Peyer's patch (tissue), 4 donors: ENCODE data around the gene COL8A1. TPM values are rescaled to one million over a fixed set of nuclear protein-coding genes. Genes with fewer than 3 reads are reported as not detected.

ENCODE experiments used
- DNase-seq, 3 donors: peaks; one replicate each; pipeline ENCODE4 v3.0.0-alpha.2; 2017 to 2019
- H3K27ac ChIP-seq, 4 donors: fragments of 200-600 bp; sonication (generic); one replicate each; pipeline ENCODE4 v1.5.1; 2016 to 2019
- H3K27me3 ChIP-seq, 2 donors: fragments of 200-600 bp; sonication (generic); one replicate each; pipeline ENCODE4 v1.5.1; 2019
- H3K36me3 ChIP-seq, 3 donors: fragments of 200-600 bp; sonication (generic); one replicate each; pipeline ENCODE4 v1.5.1; 2016 to 2019
- H3K4me1 ChIP-seq, 4 donors: fragments of 200-600 bp; sonication (generic); one replicate each; pipeline ENCODE4 v1.5.1; 2016 to 2019
- H3K4me3 ChIP-seq, 4 donors: fragments of 200-600 bp; sonication (generic); 1 replicate in 3 of 4; 2 replicates in 1 of 4; pipeline ENCODE4 v1.5.1; 2016 to 2019; ENCODE audit warnings: mild to moderate bottlenecking in 1 of 4
- H3K9me3 ChIP-seq, 4 donors: fragments of 200-600 bp; sonication (generic); one replicate each; pipeline ENCODE4 v1.5.1; 2016 to 2019; ENCODE audit warnings: mild to moderate bottlenecking in 1 of 4
- POLR2A ChIP-seq, 2 donors: fragments of 450-650 bp; IDR thresholded peaks; one replicate each; pipeline ENCODE4 v1.5.1; 2017; ENCODE audit warnings: antibody characterized with exemption in 2 of 2, mild to moderate bottlenecking in 2 of 2, moderate library complexity in 2 of 2
- total RNA-seq, 4 donors: library from RNA; depleted of rRNA; stranded (reverse); fragments of >200 nt; gene quantifications; one replicate each; pipeline ENCODE4 v1.1.0, GENCODE V29; 2016
- TF ChIP-seq, protein P1 (sequence below), 6 experiments: fragments of 450-650 bp in 4 of 6; fragments of 200-600 bp in 2 of 6; sonication (generic) in 1 of 6; IDR thresholded peaks; one replicate each; pipeline ENCODE4 v1.5.1; 2017 to 2019; ENCODE audit warnings: antibody characterized with exemption in 6 of 6, mild to moderate bottlenecking in 3 of 6, moderate library complexity in 1 of 6

The COL8A1 gene
- total RNA-seq, 4 donors from 2014 or later, result 2.3 to 5.3 (median 3.3) TPM; not detected in 1

DNA sequence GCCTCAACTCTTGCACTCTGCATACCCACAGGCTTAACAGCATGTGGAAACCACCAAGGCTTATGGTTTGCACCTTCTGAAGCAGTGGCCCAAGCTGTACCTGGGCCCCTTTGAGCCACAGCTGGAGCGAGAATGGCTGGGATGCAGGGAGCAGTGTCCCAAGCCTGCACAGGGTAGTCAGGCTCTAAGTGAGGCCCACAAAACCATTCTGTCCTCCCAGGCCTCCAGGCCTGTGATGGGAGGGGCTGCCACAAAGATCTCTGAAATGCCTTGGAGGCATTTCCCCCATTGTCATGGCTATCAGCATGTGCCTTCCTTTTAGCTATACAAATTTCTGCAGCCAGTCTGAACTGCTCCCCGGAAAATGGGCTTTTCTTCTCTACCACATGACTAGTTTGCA is 166.8 kb downstream of the COL8A1 start:
- no peak for DNase-seq
- Histone ChIP-seq H3K36me3 (no peaks in the 10 kb centered on the region), H3K4me3 (no peak overlapping the region), H3K9me3 (peaks cover 0 to 12% (median 5%) of the 10 kb centered on the region in 4 donors), H3K4me1 (no peaks in the 10 kb centered on the region), H3K27me3 (no peaks in the 10 kb centered on the region), H3K27ac (no peak overlapping the region)
- TF ChIP-seq POLR2A (IDR thresholded peaks at IDR 0.05), result no peak
- TF ChIP-seq, protein P1, sequence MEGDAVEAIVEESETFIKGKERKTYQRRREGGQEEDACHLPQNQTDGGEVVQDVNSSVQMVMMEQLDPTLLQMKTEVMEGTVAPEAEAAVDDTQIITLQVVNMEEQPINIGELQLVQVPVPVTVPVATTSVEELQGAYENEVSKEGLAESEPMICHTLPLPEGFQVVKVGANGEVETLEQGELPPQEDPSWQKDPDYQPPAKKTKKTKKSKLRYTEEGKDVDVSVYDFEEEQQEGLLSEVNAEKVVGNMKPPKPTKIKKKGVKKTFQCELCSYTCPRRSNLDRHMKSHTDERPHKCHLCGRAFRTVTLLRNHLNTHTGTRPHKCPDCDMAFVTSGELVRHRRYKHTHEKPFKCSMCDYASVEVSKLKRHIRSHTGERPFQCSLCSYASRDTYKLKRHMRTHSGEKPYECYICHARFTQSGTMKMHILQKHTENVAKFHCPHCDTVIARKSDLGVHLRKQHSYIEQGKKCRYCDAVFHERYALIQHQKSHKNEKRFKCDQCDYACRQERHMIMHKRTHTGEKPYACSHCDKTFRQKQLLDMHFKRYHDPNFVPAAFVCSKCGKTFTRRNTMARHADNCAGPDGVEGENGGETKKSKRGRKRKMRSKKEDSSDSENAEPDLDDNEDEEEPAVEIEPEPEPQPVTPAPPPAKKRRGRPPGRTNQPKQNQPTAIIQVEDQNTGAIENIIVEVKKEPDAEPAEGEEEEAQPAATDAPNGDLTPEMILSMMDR (IDR thresholded peaks at IDR 0.05), result no peak

DNA sequence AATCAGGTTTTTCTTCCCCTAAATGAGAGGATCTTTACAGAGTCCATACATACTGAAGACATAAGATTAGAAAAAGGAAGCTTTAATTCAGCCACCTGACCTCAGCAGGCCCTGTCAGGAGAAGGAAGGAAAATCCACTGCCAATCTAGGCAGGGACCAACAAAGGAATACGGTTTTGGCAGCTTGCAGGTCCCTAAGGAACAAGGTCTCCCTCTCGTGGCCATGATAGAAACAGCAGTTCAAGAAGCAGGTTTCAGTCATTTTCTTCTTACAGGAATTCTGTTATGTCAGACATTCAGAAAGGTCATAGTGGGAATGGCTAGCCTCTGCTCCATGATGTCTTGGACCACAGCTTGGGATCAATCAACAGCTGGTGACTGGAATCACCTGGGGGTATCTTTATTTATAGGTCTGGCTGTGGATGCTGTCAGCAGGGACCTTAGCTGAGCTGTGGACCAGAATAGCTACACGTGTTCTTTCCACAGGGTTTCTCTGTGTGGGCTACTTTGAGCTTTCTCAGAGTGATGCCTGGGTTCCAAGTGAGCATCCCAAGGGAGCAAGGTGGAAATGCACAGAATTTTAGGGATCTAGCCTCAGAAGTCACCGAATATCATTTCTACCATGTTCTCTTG is 169.9 kb downstream of the COL8A1 start:
- no peak overlapping the region for H3K4me3 ChIP-seq
- peak in 2 of 3 donors; percentile 35 to 75 for DNase-seq
- peaks cover 0 to 12% (median 5%) of the 10 kb centered on the region in 4 donors for H3K9me3 ChIP-seq
- no peak overlapping the region for H3K27ac ChIP-seq
- TF ChIP-seq, protein P1 (IDR thresholded peaks at IDR 0.05), result peak; percentile 44 to 80 (median 54)
- no peak for TF ChIP-seq POLR2A (IDR thresholded peaks at IDR 0.05)
- no peaks in the 10 kb centered on the region for H3K27me3 ChIP-seq
- H3K36me3 ChIP-seq, result no peaks in the 10 kb centered on the region
- H3K4me1 ChIP-seq, result no peaks in the 10 kb centered on the region

DNA sequence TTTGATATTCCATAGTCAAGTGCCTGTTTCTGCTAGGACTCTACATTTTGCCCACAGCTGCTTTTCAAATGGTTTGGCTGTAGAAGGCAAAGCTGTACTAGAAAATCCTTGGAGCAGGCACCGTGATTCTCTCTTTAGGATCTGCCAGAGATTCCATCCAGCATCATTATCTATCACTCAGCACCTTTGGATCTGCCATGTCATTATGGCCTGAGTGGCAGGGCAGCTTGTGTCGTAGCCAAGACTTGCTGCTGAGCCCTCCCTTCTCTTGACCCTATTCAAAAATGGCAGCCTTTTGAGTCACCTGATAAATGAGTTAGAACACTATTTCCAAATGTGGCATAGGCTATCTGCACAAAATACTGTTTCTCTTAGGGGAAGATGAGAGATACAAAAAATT is 171.2 kb downstream of the COL8A1 start:
- no peak for TF ChIP-seq POLR2A (IDR thresholded peaks at IDR 0.05)
- TF ChIP-seq, protein P1 (IDR thresholded peaks at IDR 0.05), result no peak
- Histone ChIP-seq H3K4me1 (no peaks in the 10 kb centered on the region), H3K36me3 (no peaks in the 10 kb centered on the region), H3K9me3 (peaks cover 0 to 10% (median 4%) of the 10 kb centered on the region in 4 donors), H3K27ac (no peak overlapping the region), H3K27me3 (no peaks in the 10 kb centered on the region), H3K4me3 (no peak overlapping the region)
- DNase-seq, result no peak

DNA sequence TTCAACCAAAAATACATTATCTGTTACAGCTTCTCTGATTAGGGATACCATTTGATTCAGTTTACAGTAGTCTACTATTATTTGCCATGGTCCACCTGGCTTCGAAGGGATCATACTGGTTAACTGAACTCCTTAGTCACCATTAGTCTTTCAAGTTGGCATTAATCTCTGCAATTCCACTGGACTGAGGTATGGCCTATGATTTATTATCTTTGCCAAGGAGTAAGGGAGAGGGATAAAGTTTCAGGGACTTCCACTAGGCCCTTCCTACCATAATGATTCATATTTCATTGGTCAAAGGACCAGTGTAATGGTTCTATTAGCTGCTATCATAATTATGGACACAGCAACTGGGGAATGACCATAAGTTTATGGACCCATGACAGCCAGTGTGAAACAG is 172.0 kb downstream of the COL8A1 start:
- no peaks in the 10 kb centered on the region for H3K36me3 ChIP-seq
- DNase-seq, result no peak
- H3K27ac ChIP-seq, result no peak overlapping the region
- no peaks in the 10 kb centered on the region for H3K27me3 ChIP-seq
- TF ChIP-seq, protein P1 (IDR thresholded peaks at IDR 0.05), result no peak
- TF ChIP-seq POLR2A (IDR thresholded peaks at IDR 0.05), result no peak
- H3K9me3 ChIP-seq, result peaks cover 0 to 2% (median under 1%) of the 10 kb centered on the region in 4 donors
- no peak overlapping the region for H3K4me3 ChIP-seq
- no peaks in the 10 kb centered on the region for H3K4me1 ChIP-seq

DNA sequence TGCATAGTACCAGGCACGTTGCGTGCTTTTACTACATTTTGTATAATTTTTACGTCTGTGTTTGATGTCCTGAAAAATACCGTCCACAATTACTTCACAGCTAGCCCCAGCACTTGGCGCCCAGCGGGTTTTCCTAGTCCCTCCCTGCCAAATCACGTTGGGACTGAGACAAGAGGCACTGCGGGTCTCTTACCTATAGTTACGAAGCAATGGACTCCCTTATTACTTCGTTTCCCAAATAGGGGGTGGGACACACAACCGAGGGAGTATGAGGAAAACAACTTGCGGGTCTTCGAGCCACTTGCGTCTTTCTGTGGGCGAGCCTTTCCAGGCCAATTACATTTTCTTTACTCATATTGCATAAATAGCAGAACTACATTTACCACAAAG is 178.6 kb downstream of the COL8A1 start:
- peak overlapping the region; percentile 54 to 82 (median 68) for H3K4me3 ChIP-seq
- TF ChIP-seq, protein P1 (IDR thresholded peaks at IDR 0.05), result no peak
- TF ChIP-seq POLR2A (IDR thresholded peaks at IDR 0.05), result no peak

More for the DNA sequence above, 178.6 kb downstream of the COL8A1 start:
- Histone ChIP-seq H3K9me3 (no peaks in the 10 kb centered on the region), H3K27me3 (no peaks in the 10 kb centered on the region), H3K36me3 (no peaks in the 10 kb centered on the region), H3K27ac (peak overlapping the region; percentile 79 to 91 (median 84)), H3K4me1 (peaks cover 0 to 9% (median 4%) of the 10 kb centered on the region in 4 donors)
- peak in 2 of 3 donors; percentile 20 to 46 for DNase-seq
